ENCODE measurements around the gene AGAP3.

Gene AGAP3

DNA sequence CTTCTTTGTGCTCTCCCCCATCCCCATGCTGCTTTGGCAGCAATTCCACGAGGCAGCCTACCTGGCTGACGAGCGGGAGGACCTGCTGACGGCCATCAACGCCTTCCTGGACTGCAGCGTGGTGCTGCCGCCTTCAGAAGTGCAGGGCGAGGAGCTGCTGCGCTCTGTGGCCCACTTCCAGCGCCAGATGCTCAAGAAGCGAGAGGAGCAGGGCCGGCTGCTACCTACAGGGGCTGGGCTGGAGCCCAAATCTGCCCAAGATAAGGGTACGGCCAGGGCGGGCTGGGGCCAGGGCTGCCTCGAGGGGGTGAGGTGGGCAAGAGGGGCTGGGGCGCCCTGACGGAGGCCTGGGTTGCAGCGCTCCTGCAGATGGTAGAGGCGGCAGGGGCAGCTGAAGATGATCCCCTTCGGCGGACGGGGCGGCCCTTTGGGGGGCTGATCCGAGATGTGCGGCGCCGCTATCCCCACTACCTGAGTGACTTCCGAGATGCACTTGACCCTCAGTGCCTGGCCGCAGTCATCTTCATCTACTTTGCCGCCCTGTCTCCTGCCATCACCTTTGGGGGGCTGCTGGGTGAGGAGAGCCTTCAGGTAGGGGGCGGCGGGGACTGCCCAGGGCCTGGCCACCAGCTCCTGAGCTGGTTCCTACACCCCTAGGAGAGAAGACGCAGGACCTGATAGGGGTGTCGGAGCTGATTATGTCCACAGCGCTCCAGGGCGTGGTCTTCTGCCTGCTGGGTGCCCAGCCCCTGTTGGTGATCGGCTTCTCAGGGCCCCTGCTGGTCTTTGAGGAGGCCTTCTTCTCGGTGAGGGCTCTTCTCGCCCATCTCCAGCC lies 15.0 kb upstream of the AGAP3 start:
- peak overlapping the region; percentile 99 for H3K27ac ChIP-seq
- DNase-seq (ENCODE audit: low spot score): no peak
- ChIA-PET POLR2A (ENCODE audit: low non-redundant PET) (no interaction called here), CTCF (no interaction called here)
- TF ChIP-seq, protein P1, sequence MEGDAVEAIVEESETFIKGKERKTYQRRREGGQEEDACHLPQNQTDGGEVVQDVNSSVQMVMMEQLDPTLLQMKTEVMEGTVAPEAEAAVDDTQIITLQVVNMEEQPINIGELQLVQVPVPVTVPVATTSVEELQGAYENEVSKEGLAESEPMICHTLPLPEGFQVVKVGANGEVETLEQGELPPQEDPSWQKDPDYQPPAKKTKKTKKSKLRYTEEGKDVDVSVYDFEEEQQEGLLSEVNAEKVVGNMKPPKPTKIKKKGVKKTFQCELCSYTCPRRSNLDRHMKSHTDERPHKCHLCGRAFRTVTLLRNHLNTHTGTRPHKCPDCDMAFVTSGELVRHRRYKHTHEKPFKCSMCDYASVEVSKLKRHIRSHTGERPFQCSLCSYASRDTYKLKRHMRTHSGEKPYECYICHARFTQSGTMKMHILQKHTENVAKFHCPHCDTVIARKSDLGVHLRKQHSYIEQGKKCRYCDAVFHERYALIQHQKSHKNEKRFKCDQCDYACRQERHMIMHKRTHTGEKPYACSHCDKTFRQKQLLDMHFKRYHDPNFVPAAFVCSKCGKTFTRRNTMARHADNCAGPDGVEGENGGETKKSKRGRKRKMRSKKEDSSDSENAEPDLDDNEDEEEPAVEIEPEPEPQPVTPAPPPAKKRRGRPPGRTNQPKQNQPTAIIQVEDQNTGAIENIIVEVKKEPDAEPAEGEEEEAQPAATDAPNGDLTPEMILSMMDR (conservative IDR thresholded peaks at IDR 0.05; ENCODE audit: low read depth): no peak

GRCh38 chr7:151073990-151074389 lies 12.3 kb upstream of the AGAP3 start:
- TF ChIP-seq, protein P1 (conservative IDR thresholded peaks at IDR 0.05; ENCODE audit: low read depth): no peak
- DNase-seq (ENCODE audit: low spot score): no peak
- peak overlapping the region; percentile 99 for H3K27ac ChIP-seq
- ChIA-PET POLR2A (ENCODE audit: low non-redundant PET) (no interaction called here), CTCF (interaction anchor here (1.2 kb wide), 1 partner anchor 37 kb away, joined by 5 read pairs; no protein-coding TSS in a partner anchor)

DNA sequence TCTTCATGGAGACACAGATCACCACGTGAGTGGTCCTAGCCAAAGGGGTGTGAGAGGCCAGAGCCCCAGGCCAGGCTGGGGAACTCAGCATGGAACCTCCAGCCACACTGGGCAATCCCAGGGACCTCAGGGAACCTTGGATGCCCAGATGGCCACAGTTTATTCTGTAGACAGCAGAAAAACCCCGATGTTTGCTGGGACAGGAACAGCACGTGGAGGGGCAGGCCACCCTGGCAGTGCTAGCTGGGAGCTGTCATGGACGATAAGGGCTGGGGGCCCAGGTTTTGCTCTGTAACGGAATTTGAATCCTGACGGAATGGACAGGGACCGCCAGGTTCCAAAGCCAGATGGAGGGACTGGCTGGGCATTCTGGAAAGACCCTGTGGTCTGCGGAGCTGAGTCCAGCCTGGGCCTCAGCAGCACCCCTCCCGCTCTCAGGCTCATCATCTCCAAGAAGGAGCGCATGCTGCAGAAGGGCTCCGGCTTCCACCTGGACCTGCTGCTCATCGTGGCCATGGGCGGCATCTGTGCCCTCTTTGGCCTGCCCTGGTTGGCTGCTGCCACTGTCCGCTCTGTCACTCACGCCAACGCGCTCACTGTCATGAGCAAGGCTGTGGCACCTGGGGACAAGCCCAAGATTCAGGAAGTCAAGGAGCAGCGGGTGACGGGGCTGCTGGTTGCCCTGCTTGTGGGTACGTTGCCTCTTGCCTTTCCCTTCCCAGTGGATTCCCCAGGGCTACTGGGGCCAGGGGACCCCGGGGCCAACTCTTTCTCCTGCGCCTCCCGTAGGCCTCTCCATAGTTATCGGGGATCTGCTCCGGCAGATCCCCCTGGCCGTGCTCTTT lies 11.2 kb upstream of the AGAP3 start:
- peak overlapping the region; percentile 99 for H3K27ac ChIP-seq
- CTCF ChIA-PET: interaction anchor here (0.6 kb wide), 1 partner anchor 46 kb away, joined by 3 read pairs; no protein-coding TSS in a partner anchor
- TF ChIP-seq, protein P1 (conservative IDR thresholded peaks at IDR 0.05; ENCODE audit: low read depth): no peak
- no peak for DNase-seq (ENCODE audit: low spot score)
- POLR2A ChIA-PET (ENCODE audit: low non-redundant PET): no interaction called here

DNA sequence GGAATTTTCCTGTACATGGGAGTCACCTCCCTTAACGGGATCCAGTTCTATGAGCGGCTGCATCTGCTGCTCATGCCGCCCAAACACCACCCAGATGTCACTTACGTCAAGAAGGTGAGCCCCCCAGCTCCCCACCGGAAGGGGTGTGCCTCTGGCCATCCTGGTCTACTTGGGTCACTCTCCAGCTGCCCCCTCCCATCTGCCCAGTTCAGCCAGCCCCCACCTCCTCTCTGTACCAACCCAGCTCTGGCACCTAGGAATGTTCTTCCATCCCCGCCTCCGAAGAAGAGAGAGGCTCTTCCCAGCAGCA lies 10.7 kb upstream of the AGAP3 start:
- TF ChIP-seq, protein P1 (conservative IDR thresholded peaks at IDR 0.05; ENCODE audit: low read depth): no peak
- DNase-seq (ENCODE audit: low spot score): no peak
- ChIA-PET POLR2A (ENCODE audit: low non-redundant PET) (no interaction called here), CTCF (no interaction called here)
- H3K27ac ChIP-seq: peak overlapping the region; percentile 99

- no peak for DNase-seq (ENCODE audit: low spot score)
- POLR2A ChIA-PET (ENCODE audit: low non-redundant PET): interaction anchor here (0.6 to 1.4 kb wide), 2 partner anchors 8 to 47 kb away, joined by 4 to 5 read pairs; no protein-coding TSS in a partner anchor
- CTCF ChIA-PET: interaction anchor here (0.5 to 1.0 kb wide), 2 partner anchors 34 to 113 kb away, joined by 3 read pairs; no protein-coding TSS in a partner anchor
- TF ChIP-seq, protein P1 (conservative IDR thresholded peaks at IDR 0.05; ENCODE audit: low read depth): no peak
- peak overlapping the region; percentile 99 for H3K27ac ChIP-seq
Observed at GRCh38 chr7:151075978-151076426, 10.3 kb upstream of the AGAP3 start.
